ENCODE results near the gene GAK.

- TF ChIP-seq TAF1 (IDR thresholded peaks at IDR 0.05; ENCODE audit: borderline replicate concordance, insufficient read depth, low read length) = no peak
- no peak for TF ChIP-seq POLR2AphosphoS5 (IDR thresholded peaks at IDR 0.05; ENCODE audit: low read depth, low read length)
- TF ChIP-seq, protein P1, sequence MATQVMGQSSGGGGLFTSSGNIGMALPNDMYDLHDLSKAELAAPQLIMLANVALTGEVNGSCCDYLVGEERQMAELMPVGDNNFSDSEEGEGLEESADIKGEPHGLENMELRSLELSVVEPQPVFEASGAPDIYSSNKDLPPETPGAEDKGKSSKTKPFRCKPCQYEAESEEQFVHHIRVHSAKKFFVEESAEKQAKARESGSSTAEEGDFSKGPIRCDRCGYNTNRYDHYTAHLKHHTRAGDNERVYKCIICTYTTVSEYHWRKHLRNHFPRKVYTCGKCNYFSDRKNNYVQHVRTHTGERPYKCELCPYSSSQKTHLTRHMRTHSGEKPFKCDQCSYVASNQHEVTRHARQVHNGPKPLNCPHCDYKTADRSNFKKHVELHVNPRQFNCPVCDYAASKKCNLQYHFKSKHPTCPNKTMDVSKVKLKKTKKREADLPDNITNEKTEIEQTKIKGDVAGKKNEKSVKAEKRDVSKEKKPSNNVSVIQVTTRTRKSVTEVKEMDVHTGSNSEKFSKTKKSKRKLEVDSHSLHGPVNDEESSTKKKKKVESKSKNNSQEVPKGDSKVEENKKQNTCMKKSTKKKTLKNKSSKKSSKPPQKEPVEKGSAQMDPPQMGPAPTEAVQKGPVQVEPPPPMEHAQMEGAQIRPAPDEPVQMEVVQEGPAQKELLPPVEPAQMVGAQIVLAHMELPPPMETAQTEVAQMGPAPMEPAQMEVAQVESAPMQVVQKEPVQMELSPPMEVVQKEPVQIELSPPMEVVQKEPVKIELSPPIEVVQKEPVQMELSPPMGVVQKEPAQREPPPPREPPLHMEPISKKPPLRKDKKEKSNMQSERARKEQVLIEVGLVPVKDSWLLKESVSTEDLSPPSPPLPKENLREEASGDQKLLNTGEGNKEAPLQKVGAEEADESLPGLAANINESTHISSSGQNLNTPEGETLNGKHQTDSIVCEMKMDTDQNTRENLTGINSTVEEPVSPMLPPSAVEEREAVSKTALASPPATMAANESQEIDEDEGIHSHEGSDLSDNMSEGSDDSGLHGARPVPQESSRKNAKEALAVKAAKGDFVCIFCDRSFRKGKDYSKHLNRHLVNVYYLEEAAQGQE (IDR thresholded peaks at IDR 0.05; ENCODE audit: insufficient read depth in 1 of 2, low read depth in 2 of 2, low read length in 2 of 2) = no peak
Observed at GRCh38 chr4:831483-831805, 100.7 kb downstream of the GAK start.
